Esophagus muscularis mucosa (tissue), 3 donors: ENCODE data around the gene MAGIX.

Experiments
- POLR2A ChIP-seq: fragments of 450-650 bp; IDR thresholded peaks from one replicate; pipeline ENCODE4 v1.6.1; 2017; ENCODE audit warnings: antibody characterized with exemption, moderate library complexity, mild to moderate bottlenecking, low read depth
- POLR2AphosphoS5 ChIP-seq, 2 donors: sonication (generic); formaldehyde crosslinking; IDR thresholded peaks; one replicate each; pipeline ENCODE4 v1.6.1; 2017; ENCODE audit warnings: antibody characterized with exemption in 2 of 2
- TF ChIP-seq, protein P1 (sequence below), 3 experiments: fragments of 200-600 bp in 2 of 3; fragments of 450-650 bp in 1 of 3; sonication (generic) in 2 of 3; IDR thresholded peaks; one replicate each; pipeline ENCODE4 v1.5.1; 2017 to 2019; ENCODE audit warnings: antibody characterized with exemption in 3 of 3, mild to moderate bottlenecking in 2 of 3, moderate library complexity in 1 of 3

DNA sequence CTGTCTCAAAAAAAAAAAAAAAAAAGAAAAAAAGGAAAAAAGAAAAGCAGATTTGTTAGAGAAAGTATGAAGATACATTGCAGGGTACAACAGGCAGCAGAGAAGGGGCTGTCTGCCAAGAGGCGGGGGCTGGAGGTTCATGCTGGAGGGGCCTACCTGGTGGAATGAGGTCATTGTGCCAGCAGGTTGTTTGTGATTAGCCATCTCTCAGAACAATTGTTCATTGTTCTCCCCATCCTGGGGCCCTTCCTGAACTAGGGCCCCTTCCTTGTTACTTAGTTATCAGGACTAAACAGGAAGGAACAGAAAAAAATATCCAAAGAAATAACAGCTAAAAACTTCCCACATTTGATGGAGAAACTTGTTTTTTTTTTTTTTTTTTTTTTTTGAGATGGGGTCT, 25.1 kb upstream of the MAGIX start:
- TF ChIP-seq, protein P1, sequence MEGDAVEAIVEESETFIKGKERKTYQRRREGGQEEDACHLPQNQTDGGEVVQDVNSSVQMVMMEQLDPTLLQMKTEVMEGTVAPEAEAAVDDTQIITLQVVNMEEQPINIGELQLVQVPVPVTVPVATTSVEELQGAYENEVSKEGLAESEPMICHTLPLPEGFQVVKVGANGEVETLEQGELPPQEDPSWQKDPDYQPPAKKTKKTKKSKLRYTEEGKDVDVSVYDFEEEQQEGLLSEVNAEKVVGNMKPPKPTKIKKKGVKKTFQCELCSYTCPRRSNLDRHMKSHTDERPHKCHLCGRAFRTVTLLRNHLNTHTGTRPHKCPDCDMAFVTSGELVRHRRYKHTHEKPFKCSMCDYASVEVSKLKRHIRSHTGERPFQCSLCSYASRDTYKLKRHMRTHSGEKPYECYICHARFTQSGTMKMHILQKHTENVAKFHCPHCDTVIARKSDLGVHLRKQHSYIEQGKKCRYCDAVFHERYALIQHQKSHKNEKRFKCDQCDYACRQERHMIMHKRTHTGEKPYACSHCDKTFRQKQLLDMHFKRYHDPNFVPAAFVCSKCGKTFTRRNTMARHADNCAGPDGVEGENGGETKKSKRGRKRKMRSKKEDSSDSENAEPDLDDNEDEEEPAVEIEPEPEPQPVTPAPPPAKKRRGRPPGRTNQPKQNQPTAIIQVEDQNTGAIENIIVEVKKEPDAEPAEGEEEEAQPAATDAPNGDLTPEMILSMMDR (IDR thresholded peaks at IDR 0.05): no peak
- TF ChIP-seq POLR2AphosphoS5 (IDR thresholded peaks at IDR 0.05) (no peak), POLR2A (no peak)
